Astrocyte of the cerebellum (primary cell): ENCODE data around the gene UXS1.

Source experiments
- DNase-seq: peaks from one replicate; pipeline ENCODE4 v3.0.0-alpha.2; 2011; ENCODE audit warnings: low read depth
- H3K4me3 ChIP-seq: 2 replicates; pipeline ENCODE4 v1.5.1; 2011; ENCODE audit warnings: mild to moderate bottlenecking, low read depth, low read length, moderate library complexity
- in situ Hi-C: cut with HindIII; loops from 2 replicates; pipeline ENCODE4 v1.10.0; 2017; ENCODE audit warnings: low sequenced_read_pairs
- TF ChIP-seq, protein P1 (sequence below): IDR thresholded peaks from 2 replicates; pipeline ENCODE4 v1.5.1; 2012; ENCODE audit warnings: low read length, low read depth, moderate library complexity, mild to moderate bottlenecking; ENCODE audit errors: missing control alignments

Gene UXS1

DNA sequence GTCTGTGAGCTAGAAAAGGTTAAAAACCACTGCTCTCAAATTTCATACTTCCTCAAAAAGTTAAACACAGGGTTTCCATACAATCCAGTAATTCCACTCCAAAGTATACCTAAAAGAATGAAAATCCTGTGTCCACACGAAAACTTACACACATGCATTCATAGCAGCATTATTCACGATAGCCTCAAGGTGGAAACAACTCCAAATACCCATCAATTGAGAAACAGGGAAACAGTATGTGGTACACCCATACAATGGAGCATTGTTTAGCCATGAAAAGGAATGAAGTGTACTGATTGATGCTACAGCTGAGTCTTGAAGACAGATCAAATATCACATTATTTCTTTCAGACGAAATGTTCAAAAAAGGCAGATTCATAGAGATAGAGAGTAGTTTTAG is 36.7 kb downstream of the UXS1 start:
- TF ChIP-seq, protein P1, sequence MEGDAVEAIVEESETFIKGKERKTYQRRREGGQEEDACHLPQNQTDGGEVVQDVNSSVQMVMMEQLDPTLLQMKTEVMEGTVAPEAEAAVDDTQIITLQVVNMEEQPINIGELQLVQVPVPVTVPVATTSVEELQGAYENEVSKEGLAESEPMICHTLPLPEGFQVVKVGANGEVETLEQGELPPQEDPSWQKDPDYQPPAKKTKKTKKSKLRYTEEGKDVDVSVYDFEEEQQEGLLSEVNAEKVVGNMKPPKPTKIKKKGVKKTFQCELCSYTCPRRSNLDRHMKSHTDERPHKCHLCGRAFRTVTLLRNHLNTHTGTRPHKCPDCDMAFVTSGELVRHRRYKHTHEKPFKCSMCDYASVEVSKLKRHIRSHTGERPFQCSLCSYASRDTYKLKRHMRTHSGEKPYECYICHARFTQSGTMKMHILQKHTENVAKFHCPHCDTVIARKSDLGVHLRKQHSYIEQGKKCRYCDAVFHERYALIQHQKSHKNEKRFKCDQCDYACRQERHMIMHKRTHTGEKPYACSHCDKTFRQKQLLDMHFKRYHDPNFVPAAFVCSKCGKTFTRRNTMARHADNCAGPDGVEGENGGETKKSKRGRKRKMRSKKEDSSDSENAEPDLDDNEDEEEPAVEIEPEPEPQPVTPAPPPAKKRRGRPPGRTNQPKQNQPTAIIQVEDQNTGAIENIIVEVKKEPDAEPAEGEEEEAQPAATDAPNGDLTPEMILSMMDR, result no peak
- DNase-seq, result no peak
- H3K4me3 ChIP-seq, result no peak overlapping the region
- in situ Hi-C loops, result no loop called here

DNA sequence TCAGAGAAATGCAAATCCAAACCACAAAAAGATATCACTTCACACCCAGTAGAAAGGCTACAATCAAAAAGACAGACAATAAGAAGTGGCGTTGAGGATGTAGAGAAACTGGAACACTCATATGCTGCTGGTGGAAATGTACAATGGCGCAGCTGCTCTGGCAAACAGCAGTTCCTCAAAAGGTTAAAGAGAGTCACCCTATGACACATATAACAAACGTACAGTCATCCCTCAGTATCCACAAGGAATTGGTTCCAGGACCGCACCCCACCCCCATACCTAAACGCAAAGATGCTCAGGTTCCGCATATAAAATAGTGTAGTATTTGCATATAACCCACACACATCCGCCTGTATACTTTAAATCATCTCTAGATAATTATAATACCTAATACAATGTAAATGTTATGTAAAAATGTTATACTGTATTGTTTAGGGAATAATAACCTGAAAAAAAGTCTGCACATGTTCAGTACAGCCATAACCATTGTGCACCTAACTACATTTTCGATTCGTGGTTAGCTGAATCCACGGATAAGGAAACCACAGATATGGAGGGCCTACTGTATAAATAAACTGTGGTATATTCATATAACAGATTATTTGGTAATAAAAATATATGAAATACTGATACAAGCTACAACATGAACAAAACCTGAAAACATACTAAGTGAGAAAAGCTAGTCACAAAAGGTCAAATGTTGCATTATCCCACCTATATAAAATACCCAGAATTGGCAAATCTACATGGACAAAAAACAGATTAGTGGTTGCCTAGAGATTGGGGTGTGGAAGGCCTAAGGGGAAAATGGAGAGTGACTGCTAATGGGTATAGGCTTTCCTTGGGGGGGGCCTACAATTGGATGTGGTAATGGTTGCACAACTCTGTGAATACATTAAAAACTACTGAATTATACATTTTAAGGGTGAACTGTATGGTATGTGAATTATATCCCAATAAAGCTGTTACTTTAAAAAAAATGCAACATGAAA is 37.5 kb downstream of the UXS1 start:
- no peak overlapping the region for H3K4me3 ChIP-seq
- in situ Hi-C loops, result no loop called here
- TF ChIP-seq, protein P1, result no peak
- DNase-seq, result peak; percentile 44

DNA sequence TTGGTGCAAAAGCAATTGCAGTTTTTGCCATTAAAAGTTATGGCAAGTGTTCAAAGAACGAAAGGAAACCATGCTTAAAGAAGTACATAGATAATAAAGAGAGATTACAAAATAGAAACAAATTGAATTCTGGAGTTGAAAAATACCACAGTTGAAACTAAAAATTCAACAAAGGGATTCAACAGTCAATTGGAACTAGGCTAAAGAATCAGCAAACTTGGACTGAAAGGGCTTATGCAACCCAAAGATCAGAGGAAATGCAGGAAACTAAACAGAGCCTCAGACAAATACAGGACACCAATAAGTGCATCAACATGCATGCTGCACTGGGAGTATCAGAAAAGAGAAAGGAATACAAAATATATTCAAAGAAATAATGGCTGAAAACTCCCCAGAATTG is 40.3 kb downstream of the UXS1 start:
- TF ChIP-seq, protein P1, result no peak
- in situ Hi-C loops, result no loop called here

DNA sequence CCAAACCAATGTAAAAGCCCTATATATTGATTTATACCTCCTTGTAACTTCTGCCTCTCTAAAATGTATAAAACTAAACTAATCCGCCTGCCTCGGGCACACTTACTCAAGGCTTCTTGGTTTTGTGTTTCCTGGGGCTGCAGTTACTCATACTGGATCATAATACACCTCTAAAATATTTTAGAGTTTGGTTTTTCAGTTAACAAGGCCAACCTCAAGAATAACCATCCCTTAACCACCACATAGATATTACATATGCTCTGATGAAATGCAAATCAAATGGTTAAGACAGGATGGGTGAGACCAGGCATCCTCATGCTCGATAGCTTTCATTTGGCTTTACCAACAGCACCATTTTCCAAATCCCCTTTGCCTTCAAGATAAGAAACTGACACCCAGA is 46.4 kb downstream of the UXS1 start:
- in situ Hi-C loops, result no loop called here
- no peak overlapping the region for H3K4me3 ChIP-seq
- TF ChIP-seq, protein P1, result no peak
- no peak for DNase-seq

More for the DNA sequence above, 40.3 kb downstream of the UXS1 start:
- DNase-seq, result no peak
- no peak overlapping the region for H3K4me3 ChIP-seq

DNA sequence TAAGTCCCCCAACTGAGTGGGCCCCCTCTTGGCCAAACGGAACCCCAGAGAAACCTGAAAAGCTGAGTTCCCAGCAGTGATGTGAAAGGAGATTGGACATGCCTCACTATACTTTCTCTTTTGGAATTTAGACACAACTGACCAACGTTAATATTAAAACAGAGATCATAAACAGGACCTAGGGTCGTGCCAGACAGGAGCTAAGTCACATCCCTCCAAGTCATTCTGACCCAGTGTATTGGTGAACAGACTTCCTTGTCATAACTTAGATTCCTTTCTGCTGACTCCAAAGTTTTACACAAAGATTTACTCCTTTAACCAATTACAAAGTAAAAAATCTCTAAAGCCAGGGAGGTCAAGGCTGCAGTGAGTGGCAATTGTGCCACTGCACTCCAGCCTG is 46.9 kb downstream of the UXS1 start:
- no peak for DNase-seq
- TF ChIP-seq, protein P1, result peak; percentile 6
- in situ Hi-C loops, result no loop called here
- H3K4me3 ChIP-seq, result no peak overlapping the region

DNA sequence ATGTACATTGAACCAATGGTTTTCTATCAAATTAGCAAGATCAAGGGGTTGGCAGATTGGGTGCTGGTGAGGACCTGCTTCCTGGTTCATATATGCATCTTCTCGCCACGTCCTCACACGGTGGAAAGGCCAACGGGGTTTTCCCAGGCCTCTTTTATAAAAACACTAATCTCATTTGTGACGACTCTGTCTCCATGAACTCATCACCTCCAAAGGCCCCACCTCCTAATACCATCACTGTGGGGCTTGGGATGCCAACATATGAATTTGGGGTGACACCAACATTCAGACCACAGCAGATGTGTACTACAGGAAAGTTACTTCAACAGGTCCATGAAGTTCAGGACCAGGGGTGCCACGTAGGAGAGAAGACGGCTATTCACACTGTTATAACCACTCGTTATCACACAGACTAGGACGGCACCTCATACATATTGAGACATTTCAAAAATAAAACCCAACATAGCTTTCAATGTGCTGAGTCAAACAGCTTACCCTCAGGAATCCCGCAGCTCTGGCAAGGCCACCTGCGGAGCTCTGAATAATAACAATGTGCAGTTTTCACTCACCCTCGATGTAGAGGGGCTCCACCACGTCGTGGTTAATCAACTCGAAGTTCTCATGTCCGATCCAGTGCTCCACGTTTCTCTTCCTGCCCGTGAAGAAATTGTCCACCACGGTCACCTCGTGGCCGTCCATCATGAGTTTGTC is 49.3 kb downstream of the UXS1 start:
- in situ Hi-C loops, result no loop called here
- DNase-seq, result no peak
- TF ChIP-seq, protein P1, result no peak
- no peak overlapping the region for H3K4me3 ChIP-seq
